ENCODE data around the gene UBE2F. TPM values are rescaled to one million over a fixed set of nuclear protein-coding genes. Genes with fewer than 3 reads are reported as not detected.

UBE2F gene
- total and polyA plus RNA-seq, 9 donors: 20.3 to 48.4 (median 23.8) TPM

DNA sequence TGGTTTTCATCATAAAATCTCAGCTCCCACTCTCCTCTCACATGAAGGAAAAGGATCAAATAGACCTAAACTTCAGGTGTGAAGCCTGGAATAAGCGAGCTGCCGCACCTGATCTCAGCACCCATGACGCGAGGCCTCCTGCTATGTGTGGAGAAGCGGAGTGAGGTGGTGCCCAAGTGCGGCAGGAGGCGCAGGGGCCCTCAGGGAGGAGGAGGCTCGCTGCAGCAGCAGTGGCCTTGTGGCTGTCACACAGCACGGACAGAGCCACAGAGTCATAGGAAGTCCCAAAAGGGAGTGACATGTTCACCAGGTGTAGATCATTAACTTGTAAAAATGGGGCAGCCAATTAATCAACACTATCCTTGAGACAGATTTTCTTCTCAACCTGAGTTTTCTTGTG is 103.1 kb downstream of the UBE2F start:
- H3K36me3 ChIP-seq: no peaks in the 10 kb centered on the region
- TF ChIP-seq EP300 (IDR thresholded peaks at IDR 0.05): no peak
- TF ChIP-seq, protein P1, sequence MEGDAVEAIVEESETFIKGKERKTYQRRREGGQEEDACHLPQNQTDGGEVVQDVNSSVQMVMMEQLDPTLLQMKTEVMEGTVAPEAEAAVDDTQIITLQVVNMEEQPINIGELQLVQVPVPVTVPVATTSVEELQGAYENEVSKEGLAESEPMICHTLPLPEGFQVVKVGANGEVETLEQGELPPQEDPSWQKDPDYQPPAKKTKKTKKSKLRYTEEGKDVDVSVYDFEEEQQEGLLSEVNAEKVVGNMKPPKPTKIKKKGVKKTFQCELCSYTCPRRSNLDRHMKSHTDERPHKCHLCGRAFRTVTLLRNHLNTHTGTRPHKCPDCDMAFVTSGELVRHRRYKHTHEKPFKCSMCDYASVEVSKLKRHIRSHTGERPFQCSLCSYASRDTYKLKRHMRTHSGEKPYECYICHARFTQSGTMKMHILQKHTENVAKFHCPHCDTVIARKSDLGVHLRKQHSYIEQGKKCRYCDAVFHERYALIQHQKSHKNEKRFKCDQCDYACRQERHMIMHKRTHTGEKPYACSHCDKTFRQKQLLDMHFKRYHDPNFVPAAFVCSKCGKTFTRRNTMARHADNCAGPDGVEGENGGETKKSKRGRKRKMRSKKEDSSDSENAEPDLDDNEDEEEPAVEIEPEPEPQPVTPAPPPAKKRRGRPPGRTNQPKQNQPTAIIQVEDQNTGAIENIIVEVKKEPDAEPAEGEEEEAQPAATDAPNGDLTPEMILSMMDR (IDR thresholded peaks at IDR 0.05): no peak
- no peak for TF ChIP-seq POLR2A (IDR thresholded peaks at IDR 0.05)
- no peak for DNase-seq
- no peaks in the 10 kb centered on the region for H3K4me1 ChIP-seq (ENCODE audit: insufficient read depth)
- H3K27me3 ChIP-seq: no peaks in the 10 kb centered on the region
- intact Hi-C loops (cut with DNase I): no loop called here
- no peak overlapping the region for H3K4me3 ChIP-seq
- WGBS, 3 donors: 88 to 95% (median 93%) methylated on average over 9 of the region's 9 CpGs
- no peak overlapping the region for H3K27ac ChIP-seq
- no peaks in the 10 kb centered on the region for H3K9me3 ChIP-seq

DNA sequence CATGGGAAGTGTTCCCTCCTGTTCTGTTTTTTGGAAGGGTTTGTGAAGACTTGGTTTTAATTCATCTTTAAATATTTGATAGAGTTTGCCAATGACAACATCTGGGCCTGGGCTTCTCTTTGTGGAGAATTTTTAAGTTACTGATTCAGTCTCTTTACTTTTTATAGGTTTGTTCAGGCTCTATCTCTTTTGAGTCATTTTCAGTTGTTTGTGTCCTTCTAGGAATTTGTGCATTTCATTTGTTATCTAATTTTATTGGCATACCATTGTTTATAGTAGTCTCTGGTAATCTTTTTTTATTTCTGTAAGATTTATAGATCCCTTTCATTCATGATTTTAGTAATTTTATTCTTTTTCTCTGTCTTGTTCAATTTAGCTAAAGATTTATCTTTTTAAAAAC is 108.6 kb downstream of the UBE2F start:
- H3K4me3 ChIP-seq: no peak overlapping the region
- no peak overlapping the region for H3K27ac ChIP-seq
- intact Hi-C loops (cut with DNase I): no loop called here
- no peaks in the 10 kb centered on the region for H3K4me1 ChIP-seq (ENCODE audit: insufficient read depth)
- no peaks in the 10 kb centered on the region for H3K27me3 ChIP-seq
- no peaks in the 10 kb centered on the region for H3K9me3 ChIP-seq
- DNase-seq: no peak
- no peak for TF ChIP-seq POLR2A (IDR thresholded peaks at IDR 0.05)
- TF ChIP-seq, protein P1 (IDR thresholded peaks at IDR 0.05): no peak
- no peak for TF ChIP-seq EP300 (IDR thresholded peaks at IDR 0.05)
- H3K36me3 ChIP-seq: no peaks in the 10 kb centered on the region

DNA sequence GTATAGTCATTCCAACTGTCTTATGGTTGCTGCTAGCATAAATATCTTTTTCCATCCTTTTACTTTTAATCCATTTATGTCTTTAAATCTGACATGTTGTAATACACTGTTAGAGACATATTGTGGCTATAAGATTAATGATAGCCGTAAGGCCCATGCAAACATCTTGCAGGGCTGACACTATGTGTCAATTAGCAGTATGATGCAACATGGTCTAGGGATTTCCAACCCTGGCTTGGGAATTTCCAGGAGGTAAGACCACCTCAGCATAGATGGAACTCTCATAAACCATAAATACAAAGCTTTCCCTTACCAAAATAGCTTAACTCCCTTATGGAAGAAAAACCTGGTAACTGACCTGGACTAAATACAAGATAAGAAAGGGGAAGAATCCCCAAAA is 110.5 kb downstream of the UBE2F start:
- TF ChIP-seq EP300 (IDR thresholded peaks at IDR 0.05) (no peak), POLR2A (IDR thresholded peaks at IDR 0.05) (no peak)
- TF ChIP-seq, protein P1 (IDR thresholded peaks at IDR 0.05): no peak
- Histone ChIP-seq H3K27me3 (no peaks in the 10 kb centered on the region), H3K9me3 (no peaks in the 10 kb centered on the region), H3K36me3 (no peaks in the 10 kb centered on the region), H3K4me1 (ENCODE audit: insufficient read depth) (no peaks in the 10 kb centered on the region), H3K4me3 (no peak overlapping the region), H3K27ac (no peak overlapping the region)
- DNase-seq: no peak
- intact Hi-C loops (cut with DNase I): no loop called here
- 97 to 100% (median 98%) methylated on average over 1 of the region's 1 CpG for WGBS, 3 donors

DNA sequence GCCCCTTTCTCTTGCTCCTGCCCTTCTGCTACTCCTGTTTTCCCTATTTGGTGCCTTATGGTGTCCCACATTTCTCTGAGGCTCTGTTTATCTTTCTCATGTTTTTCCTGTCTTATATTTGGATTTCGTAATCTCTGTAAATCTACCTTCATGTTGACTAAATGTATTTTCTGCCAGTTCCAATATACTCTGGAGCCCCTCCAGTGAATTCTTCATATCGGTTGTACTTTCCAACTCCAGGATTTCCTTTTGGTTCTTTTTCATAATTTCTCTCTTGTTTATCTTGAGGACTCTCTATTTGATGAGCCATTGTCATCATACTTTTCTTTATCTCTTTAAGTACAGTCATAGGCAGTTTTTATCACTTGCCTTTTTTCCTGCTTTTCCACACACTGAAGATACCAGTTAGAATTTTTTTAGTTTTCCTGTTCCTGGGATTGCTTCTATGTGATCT is 113.1 kb downstream of the UBE2F start:
- Histone ChIP-seq H3K9me3 (no peaks in the 10 kb centered on the region), H3K36me3 (no peaks in the 10 kb centered on the region)
- intact Hi-C loops (cut with DNase I): no loop called here

More for the DNA sequence above, 113.1 kb downstream of the UBE2F start:
- TF ChIP-seq, protein P1 (IDR thresholded peaks at IDR 0.05): no peak
- TF ChIP-seq EP300 (IDR thresholded peaks at IDR 0.05): no peak
- TF ChIP-seq POLR2A (IDR thresholded peaks at IDR 0.05): no peak
- no peak for DNase-seq
- no peak overlapping the region for H3K4me3 ChIP-seq
- H3K27ac ChIP-seq: no peak overlapping the region
- no peaks in the 10 kb centered on the region for H3K27me3 ChIP-seq
- 97 to 99% (median 98%) methylated on average over 2 of the region's 2 CpGs for WGBS, 3 donors
- H3K4me1 ChIP-seq (ENCODE audit: insufficient read depth): no peaks in the 10 kb centered on the region

Data from ovary (tissue), 9 donors.